ENCODE measurements around the gene FAM234B.

FAM234B gene

GRCh38 chr12:13024531-13024916 is 19.7 kb upstream of the FAM234B start:
- DNase-seq = no peak
- Histone ChIP-seq H3K9me3 (no peaks in the 10 kb centered on the region), H3K4me1 (peaks cover 0 to 7% (median 0%) of the 10 kb centered on the region in 4 donors), H3K27ac (no peak overlapping the region), H3K4me3 (no peak overlapping the region), H3K27me3 (no peaks in the 10 kb centered on the region), H3K36me3 (no peaks in the 10 kb centered on the region)
- no peak for TF ChIP-seq CTCF (IDR thresholded peaks at IDR 0.05)
- intact Hi-C loops (cut with DNase I; ENCODE audit: low total_unique reads) = loop anchor here (5.0 kb wide), 2 partner anchors 188 to 1657 kb away; no protein-coding TSS in a partner anchor

- Histone ChIP-seq H3K27ac (no peak overlapping the region), H3K36me3 (no peaks in the 10 kb centered on the region), H3K9me3 (no peaks in the 10 kb centered on the region), H3K4me3 (no peak overlapping the region), H3K4me1 (peaks cover 0 to 7% (median 0%) of the 10 kb centered on the region in 4 donors), H3K27me3 (no peaks in the 10 kb centered on the region)
- TF ChIP-seq CTCF (IDR thresholded peaks at IDR 0.05) = no peak
- intact Hi-C loops (cut with DNase I; ENCODE audit: low total_unique reads) = no loop called here
- no peak for DNase-seq
Observed at GRCh38 chr12:13026286-13026685, 17.9 kb upstream of the FAM234B start.

- H3K4me1 ChIP-seq = peaks cover 0 to 7% (median 0%) of the 10 kb centered on the region in 4 donors
- no peak for DNase-seq
- H3K36me3 ChIP-seq = no peaks in the 10 kb centered on the region
- H3K9me3 ChIP-seq = no peaks in the 10 kb centered on the region
- H3K4me3 ChIP-seq = no peak overlapping the region
- intact Hi-C loops (cut with DNase I; ENCODE audit: low total_unique reads) = no loop called here
- TF ChIP-seq CTCF (IDR thresholded peaks at IDR 0.05) = no peak
- H3K27me3 ChIP-seq = no peaks in the 10 kb centered on the region
- no peak overlapping the region for H3K27ac ChIP-seq
Observed at GRCh38 chr12:13027032-13027431, 17.1 kb upstream of the FAM234B start.

- TF ChIP-seq CTCF (IDR thresholded peaks at IDR 0.05) = no peak
Observed at GRCh38 chr12:13027508-13027907, 16.7 kb upstream of the FAM234B start.

GRCh38 chr12:13028825-13029570 is 15.2 kb upstream of the FAM234B start:
- DNase-seq = no peak
- Histone ChIP-seq H3K36me3 (no peaks in the 10 kb centered on the region), H3K4me3 (no peak overlapping the region), H3K27me3 (no peaks in the 10 kb centered on the region), H3K9me3 (no peaks in the 10 kb centered on the region), H3K4me1 (peaks cover 0 to 7% (median 0%) of the 10 kb centered on the region in 4 donors), H3K27ac (no peak overlapping the region)
- intact Hi-C loops (cut with DNase I; ENCODE audit: low total_unique reads) = no loop called here
- no peak for TF ChIP-seq CTCF (IDR thresholded peaks at IDR 0.05)

More at GRCh38 chr12:13027508-13027907, 16.7 kb upstream of the FAM234B start:
- H3K27me3 ChIP-seq = no peaks in the 10 kb centered on the region
- peaks cover 0 to 7% (median 0%) of the 10 kb centered on the region in 4 donors for H3K4me1 ChIP-seq
- no peak overlapping the region for H3K27ac ChIP-seq
- DNase-seq = no peak
- H3K4me3 ChIP-seq = no peak overlapping the region
- H3K9me3 ChIP-seq = no peaks in the 10 kb centered on the region
- intact Hi-C loops (cut with DNase I; ENCODE audit: low total_unique reads) = no loop called here
- H3K36me3 ChIP-seq = no peaks in the 10 kb centered on the region
